Astrocyte (in vitro differentiated cells and primary cell): ENCODE measurements around the gene NRN1L. TPM values are rescaled to one million over a fixed set of nuclear protein-coding genes. Genes with fewer than 3 reads are reported as not detected.

Experiments
- DNase-seq: peaks from one replicate; pipeline ENCODE4 v3.0.0-alpha.2; 2010; ENCODE audit warnings: low read depth
- FAIRE-seq: peaks from 2 replicates; lab custom pipeline; 2011; peaks lifted over from hg19 to GRCh38; lab: Jason Lieb, UNC
- H2AFZ ChIP-seq: 2 replicates; pipeline ENCODE4 v1.6.0; 2012; ENCODE audit warnings: low read depth, low read length, inconsistent platforms
- H3K27ac ChIP-seq: 2 replicates; pipeline ENCODE4 v1.5.1; 2011; ENCODE audit warnings: low read depth, low read length, inconsistent platforms
- H3K27me3 ChIP-seq: 2 replicates; pipeline ENCODE4 v1.6.0; 2011; ENCODE audit warnings: low read length, inconsistent platforms; ENCODE audit not compliant: insufficient read depth
- H3K36me3 ChIP-seq: 2 replicates; pipeline ENCODE4 v1.5.1; 2011; ENCODE audit warnings: low read length, inconsistent platforms; ENCODE audit not compliant: insufficient read depth
- H3K4me1 ChIP-seq: 2 replicates; pipeline ENCODE4 v1.5.1; 2011; ENCODE audit warnings: low read length, inconsistent platforms; ENCODE audit not compliant: insufficient read depth
- H3K4me2 ChIP-seq: 2 replicates; pipeline ENCODE4 v1.6.0; 2012; ENCODE audit warnings: low read length, inconsistent platforms
- H3K4me3 ChIP-seq: 2 replicates; pipeline ENCODE4 v1.5.1; 2011; ENCODE audit warnings: low read depth, mild to moderate bottlenecking, low read length, inconsistent platforms; ENCODE audit not compliant: insufficient read depth
- H3K79me2 ChIP-seq: 2 replicates; pipeline ENCODE4 v1.6.0; 2012; ENCODE audit warnings: mild to moderate bottlenecking, low read length, inconsistent platforms; ENCODE audit not compliant: insufficient read depth
- H3K9ac ChIP-seq: 2 replicates; pipeline ENCODE4 v1.6.0; 2012; ENCODE audit warnings: mild to moderate bottlenecking, low read length, inconsistent platforms
- H3K9me3 ChIP-seq: 2 replicates; pipeline ENCODE4 v1.5.1; 2012; ENCODE audit warnings: low read depth, mild to moderate bottlenecking, low read length, inconsistent platforms; ENCODE audit not compliant: insufficient read depth
- H4K20me1 ChIP-seq: 2 replicates; pipeline ENCODE4 v1.6.0; 2012; ENCODE audit warnings: low read length, inconsistent platforms; ENCODE audit not compliant: insufficient read depth
- H3K27ac Mint-ChIP-seq: one replicate; pipeline ENCODE4 v1.8.0; 2021; ENCODE audit warnings: mild to moderate bottlenecking, mixed read lengths; ENCODE audit not compliant: unreplicated experiment
- H3K27me3 Mint-ChIP-seq: one replicate; pipeline ENCODE4 v1.8.0; 2021; ENCODE audit warnings: low read depth, mixed read lengths; ENCODE audit not compliant: unreplicated experiment
- H3K36me3 Mint-ChIP-seq: one replicate; pipeline ENCODE4 v1.8.0; 2021; ENCODE audit warnings: low read depth, mixed read lengths; ENCODE audit not compliant: unreplicated experiment
- H3K4me1 Mint-ChIP-seq: one replicate; pipeline ENCODE4 v1.8.0; 2021; ENCODE audit warnings: low read depth, mixed read lengths; ENCODE audit not compliant: unreplicated experiment
- H3K4me3 Mint-ChIP-seq: one replicate; pipeline ENCODE4 v1.8.0; 2021; ENCODE audit warnings: mild to moderate bottlenecking, moderate library complexity, mixed read lengths; ENCODE audit not compliant: unreplicated experiment
- H3K9me3 Mint-ChIP-seq: one replicate; pipeline ENCODE4 v1.8.0; 2021; ENCODE audit warnings: mild to moderate bottlenecking, mixed read lengths; ENCODE audit not compliant: unreplicated experiment
- CTCF ChIP-seq: IDR thresholded peaks from 2 replicates; pipeline ENCODE4 v1.5.1; 2011; ENCODE audit warnings: low read depth, mild to moderate bottlenecking, inconsistent platforms, low read length, moderate library complexity; ENCODE audit not compliant: insufficient read depth
- EZH2 ChIP-seq: IDR thresholded peaks from 2 replicates; pipeline ENCODE4 v1.6.1; 2012; ENCODE audit warnings: mild to moderate bottlenecking, low read length, inconsistent platforms; ENCODE audit not compliant: insufficient read depth
- total RNA-seq: library from RNA; stranded (reverse); gene quantifications from 2 replicates; pipeline ENCODE4 v1.2.1, GENCODE V29; 2021

The NRN1L gene
- total RNA-seq, 1 donor from 2014 or later, result 0.82 TPM

- H3K27me3 ChIP-seq, result no peaks in the 10 kb centered on the region
- Mint-ChIP-seq H3K27me3 (no peaks in the 10 kb centered on the region), H3K4me3 (peak overlapping the region; percentile 92), H3K36me3 (peaks cover 6% of the 10 kb centered on the region), H3K27ac (peak overlapping the region; percentile 83), H3K9me3 (no peaks in the 10 kb centered on the region), H3K4me1 (peaks cover 25% of the 10 kb centered on the region)
- peaks cover 98% of the 10 kb centered on the region for H3K79me2 ChIP-seq
- H3K4me3 ChIP-seq, result peak overlapping the region; percentile 90
- FAIRE-seq (no peak), DNase-seq (no peak)
- no peak for TF ChIP-seq EZH2
- TF ChIP-seq CTCF, result no peak
- H3K4me1 ChIP-seq, result peaks cover 38% of the 10 kb centered on the region
- H3K9me3 ChIP-seq, result no peaks in the 10 kb centered on the region
- H3K36me3 ChIP-seq, result peaks cover 3% of the 10 kb centered on the region
- peak overlapping the region; percentile 92 for H3K27ac ChIP-seq
- peaks cover 56% of the 10 kb centered on the region for H4K20me1 ChIP-seq
- no peak overlapping the region for H2AFZ ChIP-seq
- H3K9ac ChIP-seq, result peak overlapping the region; percentile 99
- peak overlapping the region; percentile 96 for H3K4me2 ChIP-seq
These were observed 36.6 kb upstream of the NRN1L start for GRCh38 chr16:67848118-67848517.

- H4K20me1 ChIP-seq, result peaks cover 84% of the 10 kb centered on the region
- H3K4me1 ChIP-seq, result peaks cover 21% of the 10 kb centered on the region
- no peak overlapping the region for H3K27ac ChIP-seq
- no peak overlapping the region for H2AFZ ChIP-seq
- H3K4me2 ChIP-seq, result no peak overlapping the region
- TF ChIP-seq EZH2, result no peak
- TF ChIP-seq CTCF, result no peak
- H3K27me3 ChIP-seq, result no peaks in the 10 kb centered on the region
- Mint-ChIP-seq H3K27me3 (no peaks in the 10 kb centered on the region), H3K36me3 (peaks cover 13% of the 10 kb centered on the region), H3K4me1 (peaks cover 29% of the 10 kb centered on the region), H3K4me3 (no peak overlapping the region), H3K27ac (no peak overlapping the region), H3K9me3 (no peaks in the 10 kb centered on the region)
- DNase-seq (no peak), FAIRE-seq (no peak)
- peaks cover 99% of the 10 kb centered on the region for H3K79me2 ChIP-seq
- H3K9me3 ChIP-seq, result no peaks in the 10 kb centered on the region
- no peak overlapping the region for H3K9ac ChIP-seq
- H3K4me3 ChIP-seq, result no peak overlapping the region
- peaks cover 2% of the 10 kb centered on the region for H3K36me3 ChIP-seq
These were observed 31.0 kb upstream of the NRN1L start for GRCh38 chr16:67853670-67854069.

- Mint-ChIP-seq H3K36me3 (peaks cover 11% of the 10 kb centered on the region), H3K4me3 (no peak overlapping the region), H3K9me3 (no peaks in the 10 kb centered on the region), H3K4me1 (peaks cover 27% of the 10 kb centered on the region), H3K27ac (no peak overlapping the region), H3K27me3 (no peaks in the 10 kb centered on the region)
- DNase-seq (no peak), FAIRE-seq (no peak)
- H3K27ac ChIP-seq, result no peak overlapping the region
- no peak overlapping the region for H2AFZ ChIP-seq
- H3K36me3 ChIP-seq, result no peaks in the 10 kb centered on the region
- peaks cover 28% of the 10 kb centered on the region for H3K4me1 ChIP-seq
- no peak overlapping the region for H3K4me2 ChIP-seq
- no peak overlapping the region for H3K4me3 ChIP-seq
- H3K9me3 ChIP-seq, result no peaks in the 10 kb centered on the region
- H3K79me2 ChIP-seq, result peaks cover 99% of the 10 kb centered on the region
- H3K9ac ChIP-seq, result no peak overlapping the region
- H3K27me3 ChIP-seq, result no peaks in the 10 kb centered on the region
- peaks cover 86% of the 10 kb centered on the region for H4K20me1 ChIP-seq
- TF ChIP-seq EZH2 (no peak), CTCF (no peak)
These were observed 28.9 kb upstream of the NRN1L start for GRCh38 chr16:67855789-67856188.
